GM12891 (cell line): ENCODE measurements around the gene TMPRSS4.

ENCODE experiments used
- DNase-seq: peaks from one replicate; pipeline ENCODE4 v3.0.0; 2011; ENCODE audit warnings: low spot score; ENCODE audit not compliant: insufficient read length
- FAIRE-seq: peaks from 2 replicates; lab custom pipeline; 2011; peaks lifted over from hg19 to GRCh38; lab: Jason Lieb, UNC
- PAX5 ChIP-seq: IDR thresholded peaks from 2 replicates; pipeline ENCODE4 v1.6.1; 2011; ENCODE audit warnings: low read length, moderate library complexity, mild to moderate bottlenecking; ENCODE audit not compliant: insufficient read depth, severe bottlenecking
- POLR2A ChIP-seq: IDR thresholded peaks from 2 replicates; pipeline ENCODE4 v1.6.1; 2011; ENCODE audit warnings: low read depth, low read length, control low read depth
- POLR2AphosphoS5 ChIP-seq: IDR thresholded peaks from 2 replicates; pipeline ENCODE4 v1.6.1; 2011; ENCODE audit warnings: low read depth, low read length, control low read depth
- POU2F2 ChIP-seq: IDR thresholded peaks from 2 replicates; pipeline ENCODE4 v1.6.1; 2011; ENCODE audit warnings: low read depth, mild to moderate bottlenecking, control low read depth, low read length, moderate library complexity
- SPI1 ChIP-seq: IDR thresholded peaks from 2 replicates; pipeline ENCODE4 v1.6.1; 2011; ENCODE audit warnings: low read depth, low read length, control low read depth
- TAF1 ChIP-seq: IDR thresholded peaks from 2 replicates; pipeline ENCODE4 v1.6.1; 2011; ENCODE audit warnings: low read depth, low read length, control low read depth

The TMPRSS4 gene

GRCh38 chr11:118078911-118079411 lies 2.1 kb downstream of the TMPRSS4 start:
- no peak for DNase-seq
- no peak for TF ChIP-seq POU2F2
- FAIRE-seq: no peak

- TF ChIP-seq POLR2AphosphoS5: no peak
- no peak for TF ChIP-seq POLR2A
- no peak for TF ChIP-seq TAF1
- TF ChIP-seq SPI1: no peak
- TF ChIP-seq PAX5: no peak
- TF ChIP-seq POU2F2: no peak
- no peak for DNase-seq
- FAIRE-seq: no peak
Observed at GRCh38 chr11:118079491-118079890, 2.6 kb downstream of the TMPRSS4 start.

GRCh38 chr11:118080296-118080695 lies 3.4 kb downstream of the TMPRSS4 start:
- FAIRE-seq: no peak
- TF ChIP-seq TAF1 (no peak), POLR2A (no peak), POU2F2 (no peak), SPI1 (no peak), POLR2AphosphoS5 (no peak), PAX5 (no peak)

GRCh38 chr11:118081241-118081958 lies 4.5 kb downstream of the TMPRSS4 start:
- no peak for TF ChIP-seq POU2F2
- no peak for TF ChIP-seq POLR2A
- TF ChIP-seq POLR2AphosphoS5: no peak
- TF ChIP-seq SPI1: no peak
- TF ChIP-seq PAX5: no peak
- TF ChIP-seq TAF1: no peak
- FAIRE-seq (no peak), DNase-seq (no peak)

More at GRCh38 chr11:118080296-118080695, 3.4 kb downstream of the TMPRSS4 start:
- no peak for DNase-seq

- TF ChIP-seq PAX5 (no peak), POU2F2 (no peak), POLR2AphosphoS5 (no peak), TAF1 (no peak), SPI1 (no peak), POLR2A (no peak)
- DNase-seq: no peak
- no peak for FAIRE-seq
Observed at GRCh38 chr11:118082880-118083552, 6.1 kb downstream of the TMPRSS4 start.

- DNase-seq (no peak), FAIRE-seq (no peak)
- TF ChIP-seq POU2F2: no peak
- no peak for TF ChIP-seq TAF1
- TF ChIP-seq PAX5: no peak
- TF ChIP-seq POLR2AphosphoS5: no peak
- no peak for TF ChIP-seq SPI1
- TF ChIP-seq POLR2A: no peak
Observed at GRCh38 chr11:118084247-118084646, 7.4 kb downstream of the TMPRSS4 start.

- DNase-seq: no peak
- FAIRE-seq: no peak
Observed at GRCh38 chr11:118084656-118085055, 7.8 kb downstream of the TMPRSS4 start.

GRCh38 chr11:118086913-118087768 lies 10.3 kb downstream of the TMPRSS4 start, which contains the start of gene SMIM35:
SMIM35 (minus strand) TSS chr11:118086963; CDS start chr11:118086757, 206 bp downstream.
- no peak for FAIRE-seq
- DNase-seq: no peak
- TF ChIP-seq POLR2A (no peak), POLR2AphosphoS5 (no peak), TAF1 (no peak), POU2F2 (no peak), PAX5 (no peak), SPI1 (no peak)

More at GRCh38 chr11:118084656-118085055, 7.8 kb downstream of the TMPRSS4 start:
- TF ChIP-seq PAX5 (no peak), TAF1 (no peak), POLR2A (no peak), POU2F2 (no peak), SPI1 (no peak), POLR2AphosphoS5 (no peak)

- FAIRE-seq: no peak
Observed at GRCh38 chr11:118087931-118088330, 11.1 kb downstream of the TMPRSS4 start.

More at GRCh38 chr11:118087931-118088330, 11.1 kb downstream of the TMPRSS4 start:
- TF ChIP-seq TAF1 (no peak), PAX5 (no peak), SPI1 (no peak), POU2F2 (no peak), POLR2AphosphoS5 (no peak), POLR2A (no peak)
- no peak for DNase-seq
